WTC11 (cell line): Measurements from ENCODE around the gene CDK11A.

Experiments
- CREM ChIP-seq: sonication (generic); formaldehyde crosslinking; IDR thresholded peaks from 2 replicates; pipeline ENCODE4 v1.8.1; 2022; ENCODE audit warnings: mild to moderate bottlenecking, missing genetic modification reagents, moderate library complexity
- GRHL2 ChIP-seq: fragments of 250-450 bp; sonication (Bioruptor Pico); IDR thresholded peaks from 2 replicates; pipeline ENCODE4 v1.8.0; 2022; ENCODE audit warnings: mild to moderate bottlenecking, moderate library complexity; ENCODE audit not compliant: insufficient replicate concordance, severe bottlenecking
- JUN ChIP-seq: sonication (generic); formaldehyde crosslinking; IDR thresholded peaks from 2 replicates; pipeline ENCODE4 v1.8.0; 2023; ENCODE audit warnings: mild to moderate bottlenecking, missing genetic modification reagents
- KAT7 ChIP-seq: sonication (generic); formaldehyde crosslinking; IDR thresholded peaks from 2 replicates; pipeline ENCODE4 v1.8.1; 2023; ENCODE audit warnings: missing genetic modification reagents, mild to moderate bottlenecking, borderline replicate concordance
- MYBL2 ChIP-seq: sonication (generic); formaldehyde crosslinking; IDR thresholded peaks from 2 replicates; pipeline ENCODE4 v1.8.1; 2023; ENCODE audit warnings: mild to moderate bottlenecking, moderate library complexity, missing genetic modification reagents
- NFYB ChIP-seq: sonication (generic); formaldehyde crosslinking; conservative IDR thresholded peaks from 2 replicates; pipeline ENCODE4 v1.8.0; 2022; ENCODE audit warnings: low read depth, missing genetic modification reagents
- TEAD1 ChIP-seq: sonication (generic); formaldehyde crosslinking; IDR thresholded peaks from 2 replicates; pipeline ENCODE4 v1.8.0; 2022; ENCODE audit warnings: mild to moderate bottlenecking, missing genetic modification reagents
- TF ChIP-seq, protein P1 (sequence below): fragments of 200-600 bp; IDR thresholded peaks from 2 replicates; pipeline ENCODE4 v1.8.0; 2022; ENCODE audit warnings: antibody characterized with exemption
- TF ChIP-seq, protein P2 (sequence below): sonication (generic); formaldehyde crosslinking; IDR thresholded peaks from 2 replicates; pipeline ENCODE4 v1.8.0; 2022; ENCODE audit warnings: mild to moderate bottlenecking, missing genetic modification reagents
- TF ChIP-seq, protein P3 (sequence below): fragments of 250-450 bp; sonication (Bioruptor Pico); conservative IDR thresholded peaks from 2 replicates; pipeline ENCODE4 v1.9.0; 2021; ENCODE audit warnings: mild to moderate bottlenecking

DNA sequence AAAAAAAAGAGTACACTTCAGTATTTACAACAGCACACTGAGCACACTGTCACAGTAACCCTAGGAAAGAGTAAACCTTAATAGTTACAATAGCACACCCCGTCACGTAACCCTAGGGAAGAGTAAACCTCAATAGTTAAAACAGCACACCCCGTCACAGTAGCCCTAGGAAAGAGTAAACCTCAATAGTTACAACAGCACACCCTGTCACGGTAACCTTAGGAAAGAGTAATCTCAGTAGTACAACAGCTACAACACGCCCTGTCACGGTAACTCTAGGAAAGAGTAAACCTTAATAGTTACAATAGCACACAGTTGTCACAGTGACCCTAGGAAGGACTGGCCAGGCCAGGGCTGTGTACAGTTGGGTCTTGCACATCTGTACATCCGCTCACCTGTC is 3.0 kb downstream of the CDK11A start:
- TF ChIP-seq MYBL2 (CRISPR knock-in tag), result no peak
- no peak for TF ChIP-seq KAT7
- TF ChIP-seq GRHL2 (CRISPR knock-in tag), result no peak
- no peak for TF ChIP-seq JUN
- TF ChIP-seq NFYB (CRISPR knock-in tag), result no peak
- TF ChIP-seq, protein P1, sequence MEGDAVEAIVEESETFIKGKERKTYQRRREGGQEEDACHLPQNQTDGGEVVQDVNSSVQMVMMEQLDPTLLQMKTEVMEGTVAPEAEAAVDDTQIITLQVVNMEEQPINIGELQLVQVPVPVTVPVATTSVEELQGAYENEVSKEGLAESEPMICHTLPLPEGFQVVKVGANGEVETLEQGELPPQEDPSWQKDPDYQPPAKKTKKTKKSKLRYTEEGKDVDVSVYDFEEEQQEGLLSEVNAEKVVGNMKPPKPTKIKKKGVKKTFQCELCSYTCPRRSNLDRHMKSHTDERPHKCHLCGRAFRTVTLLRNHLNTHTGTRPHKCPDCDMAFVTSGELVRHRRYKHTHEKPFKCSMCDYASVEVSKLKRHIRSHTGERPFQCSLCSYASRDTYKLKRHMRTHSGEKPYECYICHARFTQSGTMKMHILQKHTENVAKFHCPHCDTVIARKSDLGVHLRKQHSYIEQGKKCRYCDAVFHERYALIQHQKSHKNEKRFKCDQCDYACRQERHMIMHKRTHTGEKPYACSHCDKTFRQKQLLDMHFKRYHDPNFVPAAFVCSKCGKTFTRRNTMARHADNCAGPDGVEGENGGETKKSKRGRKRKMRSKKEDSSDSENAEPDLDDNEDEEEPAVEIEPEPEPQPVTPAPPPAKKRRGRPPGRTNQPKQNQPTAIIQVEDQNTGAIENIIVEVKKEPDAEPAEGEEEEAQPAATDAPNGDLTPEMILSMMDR, result no peak
- no peak for TF ChIP-seq TEAD1 (CRISPR knock-in tag)
- TF ChIP-seq, protein P2, sequence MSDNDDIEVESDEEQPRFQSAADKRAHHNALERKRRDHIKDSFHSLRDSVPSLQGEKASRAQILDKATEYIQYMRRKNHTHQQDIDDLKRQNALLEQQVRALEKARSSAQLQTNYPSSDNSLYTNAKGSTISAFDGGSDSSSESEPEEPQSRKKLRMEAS (CRISPR knock-in tag), result no peak
- TF ChIP-seq CREM (CRISPR knock-in tag), result no peak
- TF ChIP-seq, protein P3, sequence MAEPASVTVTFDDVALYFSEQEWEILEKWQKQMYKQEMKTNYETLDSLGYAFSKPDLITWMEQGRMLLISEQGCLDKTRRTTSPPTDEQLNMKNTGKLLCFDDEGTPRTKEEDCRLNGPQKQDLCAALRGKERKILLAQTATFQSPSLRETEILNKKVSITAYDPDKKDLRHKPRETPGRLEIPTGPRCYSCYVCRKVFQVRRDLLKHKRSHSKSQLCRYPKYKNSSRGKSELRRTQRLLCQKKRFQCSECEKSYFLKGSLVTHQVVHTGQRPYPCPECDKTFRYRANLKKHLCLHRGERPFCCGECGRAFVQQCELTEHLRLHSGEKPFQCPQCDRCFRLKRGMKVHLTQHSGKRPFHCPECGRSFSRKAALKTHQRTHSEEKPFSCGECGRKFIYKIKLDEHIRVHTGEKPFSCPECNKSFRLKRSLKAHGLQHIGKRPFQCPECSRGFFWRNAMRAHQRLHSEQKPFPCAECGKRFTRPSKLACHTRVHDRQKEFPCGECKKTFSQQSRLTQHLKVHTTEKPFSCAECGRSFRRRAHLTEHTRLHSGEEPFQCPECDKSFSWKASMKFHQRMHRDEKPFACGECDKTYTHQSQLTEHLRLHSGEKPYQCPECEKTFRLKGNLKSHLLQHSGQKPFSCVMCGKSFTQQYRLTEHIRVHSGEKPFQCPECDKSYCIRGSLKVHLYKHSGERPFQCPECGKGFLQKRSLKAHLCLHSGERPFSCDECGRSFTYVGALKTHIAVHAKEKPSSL (CRISPR knock-in tag), result no peak
